ENCODE measurements around the gene PATE4.

DNA sequence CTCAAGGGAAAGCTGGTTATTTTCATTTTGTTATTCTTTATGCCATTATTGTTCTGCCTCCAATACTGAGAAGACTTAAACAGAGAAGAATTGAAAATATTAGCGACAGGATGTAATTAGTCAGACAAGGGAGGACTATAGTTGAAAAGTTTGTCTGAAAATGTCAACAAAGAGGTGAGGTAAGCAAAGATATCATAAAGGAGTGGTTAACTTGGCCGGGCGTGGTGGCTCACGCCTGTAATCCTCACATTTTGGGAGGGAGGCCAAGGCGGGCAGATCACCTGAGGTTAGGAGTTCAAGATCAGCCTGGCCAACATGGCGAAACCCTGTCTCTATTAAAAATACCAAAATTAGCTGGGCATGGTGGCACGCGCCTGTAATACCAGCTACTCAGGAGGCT lies 50.3 kb downstream of the PATE4 start:
- TF ChIP-seq CTCF (IDR thresholded peaks at IDR 0.05; ENCODE audit: low read length) (no peak), EZH2phosphoT487 (IDR thresholded peaks at IDR 0.05; ENCODE audit: low read length) (no peak)

Measured in MM.1S (cell line).